Measurements from ENCODE around the gene AUH.

DNA sequence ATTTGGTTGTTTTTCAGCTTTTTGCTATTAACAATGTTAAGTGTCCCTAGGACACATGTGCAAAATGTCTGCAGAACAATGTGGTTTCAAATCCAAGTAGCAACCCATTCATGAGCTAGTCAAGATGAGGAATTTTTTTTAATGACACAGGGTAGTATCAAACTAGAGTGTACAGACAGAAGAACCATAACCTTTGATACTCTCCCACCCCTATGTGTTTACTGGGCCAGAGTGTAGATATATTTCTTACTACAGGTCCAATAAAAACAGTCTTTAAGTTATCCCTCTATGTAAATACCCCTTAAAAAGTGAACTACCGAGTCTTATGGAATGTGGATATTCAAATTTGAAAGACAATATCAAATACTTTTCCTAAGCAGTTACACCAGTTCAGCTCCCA lies 45.6 kb downstream of the AUH start:
- TF ChIP-seq, protein P1, sequence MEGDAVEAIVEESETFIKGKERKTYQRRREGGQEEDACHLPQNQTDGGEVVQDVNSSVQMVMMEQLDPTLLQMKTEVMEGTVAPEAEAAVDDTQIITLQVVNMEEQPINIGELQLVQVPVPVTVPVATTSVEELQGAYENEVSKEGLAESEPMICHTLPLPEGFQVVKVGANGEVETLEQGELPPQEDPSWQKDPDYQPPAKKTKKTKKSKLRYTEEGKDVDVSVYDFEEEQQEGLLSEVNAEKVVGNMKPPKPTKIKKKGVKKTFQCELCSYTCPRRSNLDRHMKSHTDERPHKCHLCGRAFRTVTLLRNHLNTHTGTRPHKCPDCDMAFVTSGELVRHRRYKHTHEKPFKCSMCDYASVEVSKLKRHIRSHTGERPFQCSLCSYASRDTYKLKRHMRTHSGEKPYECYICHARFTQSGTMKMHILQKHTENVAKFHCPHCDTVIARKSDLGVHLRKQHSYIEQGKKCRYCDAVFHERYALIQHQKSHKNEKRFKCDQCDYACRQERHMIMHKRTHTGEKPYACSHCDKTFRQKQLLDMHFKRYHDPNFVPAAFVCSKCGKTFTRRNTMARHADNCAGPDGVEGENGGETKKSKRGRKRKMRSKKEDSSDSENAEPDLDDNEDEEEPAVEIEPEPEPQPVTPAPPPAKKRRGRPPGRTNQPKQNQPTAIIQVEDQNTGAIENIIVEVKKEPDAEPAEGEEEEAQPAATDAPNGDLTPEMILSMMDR (IDR thresholded peaks at IDR 0.05) = no peak
- no peak for TF ChIP-seq POLR2A (IDR thresholded peaks at IDR 0.05)

Measured in esophagus squamous epithelium (tissue), 4 donors.